Lower leg skin (tissue), 3 donors: Measurements from ENCODE around the gene NCOR2.

Source experiments
- POLR2A ChIP-seq, 2 donors: fragments of 450-650 bp; IDR thresholded peaks; one replicate each; pipeline ENCODE4 v1.6.1; 2016 to 2017; ENCODE audit warnings: antibody characterized with exemption in 2 of 2, mild to moderate bottlenecking in 1 of 2, moderate library complexity in 1 of 2
- TF ChIP-seq, protein P1 (sequence below), 3 donors: fragments of 450-650 bp; IDR thresholded peaks; one replicate each; pipeline ENCODE4 v1.5.1; 2016; ENCODE audit warnings: antibody characterized with exemption in 3 of 3, mild to moderate bottlenecking in 3 of 3, moderate library complexity in 2 of 3

DNA sequence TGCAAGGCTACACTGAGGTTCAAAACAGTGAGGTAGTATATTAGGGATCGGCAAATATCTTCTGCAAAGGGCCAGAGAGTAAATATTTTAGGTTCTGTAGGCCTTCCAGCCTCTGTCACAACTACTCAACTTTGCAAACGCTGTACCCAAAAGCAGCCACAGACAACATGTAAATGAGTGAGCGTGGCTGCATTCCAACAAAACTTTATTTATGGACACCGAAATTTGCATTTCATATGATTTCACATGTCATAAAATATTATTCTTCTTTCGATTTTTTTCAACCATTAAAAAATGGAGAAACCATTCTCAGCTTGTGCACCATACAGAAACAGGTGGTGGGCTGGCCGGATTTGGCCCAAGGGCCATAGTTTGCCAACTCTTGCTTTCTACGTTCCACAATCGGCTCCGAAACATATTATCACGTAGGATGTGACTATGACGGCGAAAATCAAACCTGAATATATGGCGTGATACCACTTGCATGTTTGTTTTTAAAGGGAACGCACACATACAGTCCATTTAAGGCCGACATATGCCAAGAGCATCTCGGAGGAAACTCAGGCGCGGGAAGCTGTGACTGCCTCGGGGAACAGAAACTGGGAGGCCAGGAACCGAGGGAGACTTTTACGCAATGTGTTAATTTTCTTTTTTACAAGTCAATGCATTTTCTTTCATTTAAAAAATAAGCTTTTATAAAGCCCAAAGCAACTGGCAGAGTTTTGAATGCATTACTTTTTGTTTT, 7.1 kb downstream of the NCOR2 start:
- TF ChIP-seq, protein P1, sequence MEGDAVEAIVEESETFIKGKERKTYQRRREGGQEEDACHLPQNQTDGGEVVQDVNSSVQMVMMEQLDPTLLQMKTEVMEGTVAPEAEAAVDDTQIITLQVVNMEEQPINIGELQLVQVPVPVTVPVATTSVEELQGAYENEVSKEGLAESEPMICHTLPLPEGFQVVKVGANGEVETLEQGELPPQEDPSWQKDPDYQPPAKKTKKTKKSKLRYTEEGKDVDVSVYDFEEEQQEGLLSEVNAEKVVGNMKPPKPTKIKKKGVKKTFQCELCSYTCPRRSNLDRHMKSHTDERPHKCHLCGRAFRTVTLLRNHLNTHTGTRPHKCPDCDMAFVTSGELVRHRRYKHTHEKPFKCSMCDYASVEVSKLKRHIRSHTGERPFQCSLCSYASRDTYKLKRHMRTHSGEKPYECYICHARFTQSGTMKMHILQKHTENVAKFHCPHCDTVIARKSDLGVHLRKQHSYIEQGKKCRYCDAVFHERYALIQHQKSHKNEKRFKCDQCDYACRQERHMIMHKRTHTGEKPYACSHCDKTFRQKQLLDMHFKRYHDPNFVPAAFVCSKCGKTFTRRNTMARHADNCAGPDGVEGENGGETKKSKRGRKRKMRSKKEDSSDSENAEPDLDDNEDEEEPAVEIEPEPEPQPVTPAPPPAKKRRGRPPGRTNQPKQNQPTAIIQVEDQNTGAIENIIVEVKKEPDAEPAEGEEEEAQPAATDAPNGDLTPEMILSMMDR (IDR thresholded peaks at IDR 0.05), result no peak
- no peak for TF ChIP-seq POLR2A (IDR thresholded peaks at IDR 0.05)
